GM12878 (cell line): Measurements from ENCODE around the gene ACRBP. TPM values are rescaled to one million over a fixed set of nuclear protein-coding genes. Genes with fewer than 3 reads are reported as not detected.

Source experiments
- ATAC-seq: fragments of 200-7000 bp; cut with Tn5 transposase; 3 replicates; pipeline ENCODE4 v1.9.1; 2020; ENCODE audit warnings: mild to moderate bottlenecking, moderate library complexity
- BruUV-seq: library from RNA; stranded (reverse); fragments of 400-500 nt; replicated peaks from 2 replicates; lab custom pipeline; 2021; lab: Mats Ljungman, UMichigan
- CTCF ChIA-PET: fragments of 300-600 bp; sonication (Branson Sonifier 250); formaldehyde crosslinking; extraction: SDS; loops from one replicate; lab custom pipeline; 2021; ENCODE audit warnings: inconsistent platforms; lab: Yijun Ruan, JAX
- POLR2A ChIA-PET: fragments of 350-600 bp; formaldehyde crosslinking; extraction: SDS; loops from one replicate; lab custom pipeline; 2021; ENCODE audit warnings: inconsistent platforms; lab: Charles Lee
- RAD21 ChIA-PET: fragments of 300-600 bp; sonication (Branson Sonifier 250); formaldehyde crosslinking; loops from one replicate; lab custom pipeline; 2023; ENCODE audit warnings: antibody characterized with exemption; ENCODE audit not compliant: unreplicated experiment; lab: Charles Lee
- SMC1A ChIA-PET: fragments of 300-600 bp; sonication (Branson Sonifier 250); formaldehyde crosslinking; loops from one replicate; lab custom pipeline; 2023; ENCODE audit not compliant: unreplicated experiment, uncharacterized antibody; lab: Charles Lee
- DNase-seq: peaks from one replicate; pipeline ENCODE4 v3.0.0-alpha.2; 2011; ENCODE audit warnings: low read depth, low spot score
- FAIRE-seq: peaks from 3 replicates; lab custom pipeline; 2011; peaks lifted over from hg19 to GRCh38; lab: Jason Lieb, UNC
- H2AFZ ChIP-seq: 2 replicates; pipeline ENCODE4 v1.6.0; 2011; ENCODE audit warnings: low read depth, low read length, control low read depth; ENCODE audit not compliant: control insufficient read depth
- H3K27ac ChIP-seq: 2 replicates; pipeline ENCODE4 v1.5.1; 2011; ENCODE audit warnings: control low read depth; ENCODE audit not compliant: control insufficient read depth, insufficient read depth
- H3K27me3 ChIP-seq, 2 experiments: replicated peaks in 1 of 2; 2 replicates each; pipeline versions ENCODE4 v1.6.0 to v1.6.1; 2011; ENCODE audit warnings: low read length in 1 of 2; ENCODE audit not compliant: control insufficient read depth in 2 of 2, insufficient read depth in 2 of 2
- H3K36me3 ChIP-seq, 2 experiments: 2 replicates each; pipeline ENCODE4 v1.5.1; 2011; ENCODE audit warnings: low read length in 1 of 2; ENCODE audit not compliant: control insufficient read depth in 2 of 2, insufficient read depth in 2 of 2
- H3K4me1 ChIP-seq: 2 replicates; pipeline ENCODE4 v1.6.1; 2011; ENCODE audit warnings: mild to moderate bottlenecking, low read length, moderate library complexity, mixed read lengths; ENCODE audit not compliant: control insufficient read depth, insufficient read depth
- H3K4me2 ChIP-seq: 2 replicates; pipeline ENCODE4 v1.6.0; 2011; ENCODE audit warnings: control low read depth; ENCODE audit not compliant: control insufficient read depth, insufficient read depth
- H3K4me3 ChIP-seq: fragments of 200-600 bp; sonication (generic); 2 replicates; pipeline ENCODE4 v1.5.1; 2016
- H3K79me2 ChIP-seq: 2 replicates; pipeline ENCODE4 v1.6.0; 2011; ENCODE audit warnings: low read length; ENCODE audit not compliant: control insufficient read depth, insufficient read depth
- H3K9ac ChIP-seq: 2 replicates; pipeline ENCODE4 v1.8.0; 2011; ENCODE audit warnings: low read length, control low read depth, mixed read lengths; ENCODE audit not compliant: control insufficient read depth, insufficient read depth
- H3K9me3 ChIP-seq: replicated peaks from 3 replicates; pipeline ENCODE4 v1.5.1; 2011; ENCODE audit warnings: mild to moderate bottlenecking, low read length; ENCODE audit not compliant: control insufficient read depth, insufficient read depth
- H4K20me1 ChIP-seq: 2 replicates; pipeline ENCODE4 v1.6.0; 2011; ENCODE audit not compliant: control insufficient read depth, insufficient read depth
- CREB1 ChIP-seq: IDR thresholded peaks from 2 replicates; pipeline ENCODE4 v1.6.1; 2012; ENCODE audit warnings: low read depth, mild to moderate bottlenecking, inconsistent platforms
- E2F4 ChIP-seq: IDR thresholded peaks from 2 replicates; pipeline ENCODE4 v1.6.1; 2012; ENCODE audit warnings: low read depth, low read length, improper control_type of control experiment
- GATAD2B ChIP-seq: fragments of 450-650 bp; conservative IDR thresholded peaks from 2 replicates; pipeline ENCODE4 v1.6.1; 2017; ENCODE audit warnings: low read depth, mild to moderate bottlenecking, moderate library complexity
- HDAC6 ChIP-seq: fragments of 200-600 bp; sonication (generic); IDR thresholded peaks from one replicate; pipeline ENCODE4 v1.8.0; 2017; ENCODE audit warnings: antibody characterized with exemption; ENCODE audit not compliant: unreplicated experiment
- IRF4 ChIP-seq: IDR thresholded peaks from 2 replicates; pipeline ENCODE4 v1.6.1; 2011; ENCODE audit warnings: low read depth, low read length
- MLLT1 ChIP-seq: fragments of 450-650 bp; IDR thresholded peaks from 2 replicates; pipeline ENCODE4 v1.6.1; 2016; ENCODE audit warnings: mild to moderate bottlenecking
- MXI1 ChIP-seq: fragments of 150-350 bp; IDR thresholded peaks from 2 replicates; pipeline ENCODE4 v1.6.1; 2011; ENCODE audit warnings: low read depth, mild to moderate bottlenecking, inconsistent platforms, low read length, improper control_type of control experiment
- MYB ChIP-seq: fragments of 150-350 bp; IDR thresholded peaks from 2 replicates; pipeline ENCODE4 v1.6.1; 2014; ENCODE audit warnings: mild to moderate bottlenecking, low read depth, low read length, borderline replicate concordance
- NR2F1 ChIP-seq: fragments of 450-650 bp; conservative IDR thresholded peaks from 2 replicates; pipeline ENCODE4 v1.6.1; 2017; ENCODE audit warnings: mild to moderate bottlenecking
- POLR2AphosphoS5 ChIP-seq: IDR thresholded peaks from 2 replicates; pipeline ENCODE4 v1.6.1; 2011; ENCODE audit warnings: mild to moderate bottlenecking, low read length, inconsistent platforms
- RAD21 ChIP-seq: IDR thresholded peaks from 2 replicates; pipeline ENCODE4 v1.6.1; 2011; ENCODE audit warnings: mild to moderate bottlenecking, low read depth, low read length, moderate library complexity; ENCODE audit not compliant: insufficient read depth
- REST ChIP-seq: IDR thresholded peaks from 2 replicates; pipeline ENCODE4 v1.6.1; 2012; ENCODE audit warnings: mild to moderate bottlenecking, low read depth, low read length
- SIN3A ChIP-seq: IDR thresholded peaks from 2 replicates; pipeline ENCODE4 v1.6.1; 2012; ENCODE audit warnings: low read depth, low read length, improper control_type of control experiment
- SMARCA5 ChIP-seq: fragments of 450-650 bp; IDR thresholded peaks from 2 replicates; pipeline ENCODE4 v1.6.1; 2017; ENCODE audit warnings: mild to moderate bottlenecking
- SREBF2 ChIP-seq: IDR thresholded peaks from 2 replicates; pipeline ENCODE4 v1.6.1; 2012; ENCODE audit warnings: mild to moderate bottlenecking, low read length
- SRF ChIP-seq, 2 experiments: IDR thresholded peaks; 2 replicates each; pipeline ENCODE4 v1.6.1; 2011; ENCODE audit warnings: low read depth in 2 of 2, low read length in 2 of 2, mild to moderate bottlenecking in 1 of 2, moderate library complexity in 1 of 2
- TCF3 ChIP-seq: IDR thresholded peaks from 2 replicates; pipeline ENCODE4 v1.6.1; 2012; ENCODE audit warnings: low read depth, mild to moderate bottlenecking, low read length, borderline replicate concordance; ENCODE audit not compliant: insufficient read depth
- ZNF207 ChIP-seq: fragments of 450-650 bp; IDR thresholded peaks from 2 replicates; pipeline ENCODE4 v1.6.1; 2014; ENCODE audit warnings: antibody characterized with exemption, mild to moderate bottlenecking, borderline replicate concordance
- WGBS: methylation state at CpG from one replicate; pipeline ENCODE4 v1.1.6; 2016; ENCODE audit warnings: low lambda C conversion rate; ENCODE audit not compliant: insufficient replicate concordance, insufficient coverage; ENCODE audit errors: missing lambda C conversion rate; 5-methylcytosine and 5-hydroxymethylcytosine counted together
- in situ Hi-C: fragments of 300-500 bp; cut with MboI; formaldehyde crosslinking; loops from 9 replicates; pipeline ENCODE4 v1.14.3; 2018; ENCODE audit warnings: mixed read lengths
- intact Hi-C: fragments of 100-400 bp; cut with micrococcal nuclease; formaldehyde crosslinking; loops from one replicate; pipeline ENCODE4 v1.14.2; 2022; ENCODE audit not compliant: unreplicated experiment
- polyA plus RNA-seq, 11 experiments: library from polyadenylated mRNA; depleted of rRNA in 4 of 11; unstranded in 6 of 11; stranded (reverse) in 5 of 11; fragments of >200 nt; fragmentation: Nextera tagmentation in 4 of 11; fragmentation: Illumina TruSeq in 1 of 11; extraction: Ambion mirVana in 4 of 11; extraction: Trizol in 1 of 11; gene quantifications; 1 replicate in 1 of 11; 2 replicates in 10 of 11; pipeline versions ENCODE4 v1.2.1 to v1.2.3, GENCODE V29; 2011 to 2016; ENCODE audit warnings: inconsistent platforms in 2 of 11, missing spikeins in 2 of 11, low read depth in 1 of 11
- total RNA-seq, 4 experiments: library from RNA; depleted of rRNA in 3 of 4; stranded (reverse); fragments of >200 nt in 3 of 4; fragmentation: Illumina TruSeq in 1 of 4; extraction: Trizol in 1 of 4; gene quantifications; 2 replicates each; pipeline versions ENCODE4 v1.2.1 to v1.2.3, GENCODE V29; 2013 to 2021

Gene ACRBP
- total and polyA plus RNA-seq, 10 of the 15 experiments (the other 5 are each of a cell fraction or from before 2014, with no cell fraction given) = 0.54 to 1.4 (median 0.87) TPM

- H3K9ac ChIP-seq = peak overlapping the region; percentile 27; the same call in 1 of the 2 replicates
- no peaks in the 10 kb centered on the region for H3K79me2 ChIP-seq
- H3K27ac ChIP-seq = no peak overlapping the region; the same call in 1 of the 2 replicates
- BruUV-seq = no TSS peak
- RAD21 ChIA-PET = interaction anchor here (0.7 to 2.6 kb wide), 11 partner anchors 8 to 149 kb away, joined by 3 to 13 read pairs (median 4); partner anchors contain the start of genes LPAR5 and ZNF384
- H3K36me3 ChIP-seq = no peaks in the 10 kb centered on the region
- peak overlapping the region; percentile 47 for H2AFZ ChIP-seq
- no peaks in the 10 kb centered on the region for H4K20me1 ChIP-seq
- no peak overlapping the region for H3K4me3 ChIP-seq
- in situ Hi-C loops (no loop called here), intact Hi-C loops (loop anchor here (1.0 kb wide), 1 partner anchor 75 kb away; the partner anchor contains the start of gene ZNF384)
- 52% methylated on average over 13 of the region's 21 CpGs for WGBS
- H3K27me3 ChIP-seq = no peaks in the 10 kb centered on the region
- peak; percentile 68 for ATAC-seq
- no peak for FAIRE-seq
- CTCF ChIA-PET = interaction anchor here (0.7 to 3.9 kb wide), 11 partner anchors 10 to 140 kb away, joined by 3 to 21 read pairs (median 4); partner anchors contain the start of genes NOP2 and ZNF384
- H3K9me3 ChIP-seq = no peaks in the 10 kb centered on the region
- POLR2A ChIA-PET = interaction anchor here (0.6 to 2.5 kb wide), 12 partner anchors 9 to 238 kb away, joined by 3 to 13 read pairs (median 5); partner anchors contain the start of genes CDCA3, LPAR5, PTMS and USP5
- H3K4me2 ChIP-seq = no peak overlapping the region
- H3K4me1 ChIP-seq = peaks cover 28% of the 10 kb centered on the region
- no peak for DNase-seq
- SMC1A ChIA-PET = interaction anchor here (0.7 to 3.7 kb wide), 13 partner anchors 9 to 75 kb away, joined by 3 to 13 read pairs (median 5); partner anchors contain the start of gene ZNF384
- TF ChIP-seq MLLT1 (peak; percentile 46; the same call in 1 of the 2 replicates), POLR2AphosphoS5 (no peak), SREBF2 (no peak), MYB (no peak), SMARCA5 (no peak), GATAD2B (no peak), E2F4 (no peak), SIN3A (no peak), ZNF207 (no peak), SRF (IDR thresholded peaks at IDR 0.05; ENCODE audit: low read depth in 2 of 2, low read length in 2 of 2) (no peak), HDAC6 (no peak), CREB1 (no peak), MXI1 (no peak), IRF4 (no peak), NR2F1 (0 out of 2 replicates have a peak, but pooled peaks have one; percentile 20), REST (no peak), RAD21 (no peak), TCF3 (no peak)
Observed at GRCh38 chr12:6613776-6614512, 33.3 kb downstream of the ACRBP start.
